K562 (cell line): ENCODE measurements around the gene C16orf90. TPM values are rescaled to one million over a fixed set of nuclear protein-coding genes. Genes with fewer than 3 reads are reported as not detected.

Experiments
- ATAC-seq: fragments of 200-7000 bp; cut with Tn5 transposase; 3 replicates; pipeline ENCODE4 v1.9.1; 2020; ENCODE audit warnings: moderate library complexity
- BruUV-seq: library from RNA; stranded (reverse); fragments of 400-500 nt; replicated peaks from 2 replicates; lab custom pipeline; 2021; lab: Mats Ljungman, UMichigan
- CTCF ChIA-PET: fragments of 300-600 bp; formaldehyde crosslinking; extraction: SDS; loops from one replicate; lab custom pipeline; 2021; ENCODE audit warnings: low intra/inter-chr PET ratio; lab: Yijun Ruan, JAX
- POLR2A ChIA-PET: fragments of 300-600, 350-650 bp; sonication (Branson Sonifier 250); formaldehyde crosslinking; extraction: SDS; loops from one replicate; lab custom pipeline; 2021; ENCODE audit warnings: antibody characterized with exemption, inconsistent platforms; lab: Yijun Ruan, JAX
- DNase-seq, 4 experiments: peaks; one replicate each; pipeline versions ENCODE4 v3.0.0 to v3.0.0-alpha.2; 2011 to 2018; ENCODE audit warnings: low spot score in 3 of 4, mixed read lengths in 3 of 4; ENCODE audit errors: extremely low read depth in 1 of 4
- FAIRE-seq: peaks from 2 replicates; lab custom pipeline; 2011; peaks lifted over from hg19 to GRCh38; lab: Jason Lieb, UNC
- H2AFZ ChIP-seq: 2 replicates; pipeline ENCODE4 v1.6.0; 2011; ENCODE audit warnings: low read depth, low read length, control low read depth, inconsistent platforms
- H3K27ac ChIP-seq: fragments of 200-600 bp; 3 replicates; pipeline ENCODE4 v1.8.0; 2011; ENCODE audit warnings: low read depth, mild to moderate bottlenecking, control low read depth, inconsistent platforms, low read length, moderate library complexity, mixed read lengths; ENCODE audit errors: extremely low read depth
- H3K27me3 ChIP-seq, 2 experiments: fragments of 300-600 bp in 1 of 2; 2 replicates in 1 of 2; 3 replicates in 1 of 2; pipeline versions ENCODE4 v1.6.0 to v1.8.0; 2011; ENCODE audit warnings: inconsistent platforms in 2 of 2, low read length in 2 of 2, mild to moderate bottlenecking in 1 of 2, mixed read lengths in 1 of 2, moderate library complexity in 1 of 2; ENCODE audit not compliant: control insufficient read depth in 2 of 2, insufficient read depth in 2 of 2
- H3K36me3 ChIP-seq: fragments of 300-600 bp; 3 replicates; pipeline ENCODE4 v1.8.0; 2011; ENCODE audit warnings: mild to moderate bottlenecking, low read length, inconsistent platforms; ENCODE audit not compliant: control insufficient read depth, insufficient read depth
- H3K4me1 ChIP-seq, 2 experiments: fragments of 200-600 bp in 1 of 2; replicated peaks in 1 of 2; 2 replicates in 1 of 2; 3 replicates in 1 of 2; pipeline versions ENCODE4 v1.5.1 to v1.8.0; 2011; ENCODE audit warnings: inconsistent platforms in 2 of 2, low read length in 2 of 2, mild to moderate bottlenecking in 1 of 2, mixed read lengths in 1 of 2, moderate library complexity in 1 of 2; ENCODE audit not compliant: control insufficient read depth in 2 of 2, insufficient read depth in 2 of 2
- H3K4me2 ChIP-seq: 2 replicates; pipeline ENCODE4 v1.6.1; 2011; ENCODE audit warnings: low read length, control low read depth, inconsistent platforms, mixed read lengths; ENCODE audit not compliant: insufficient read depth
- H3K4me3 ChIP-seq: fragments of 200-600 bp; sonication (generic), shearing (Covaris generic); 2 replicates; pipeline ENCODE4 v1.5.1; 2016; ENCODE audit warnings: control low read depth, inconsistent platforms
- H3K79me2 ChIP-seq: fragments of 200-600 bp; 3 replicates; pipeline ENCODE4 v1.8.0; 2011; ENCODE audit warnings: low read length, inconsistent platforms; ENCODE audit not compliant: control insufficient read depth, insufficient read depth
- H3K9ac ChIP-seq, 2 experiments: 2 replicates each; pipeline versions ENCODE4 v1.6.0 to v1.6.1; 2011; ENCODE audit warnings: low read depth in 2 of 2, low read length in 2 of 2, control low read depth in 1 of 2, inconsistent platforms in 1 of 2, mild to moderate bottlenecking in 1 of 2, mixed read lengths in 1 of 2; ENCODE audit not compliant: insufficient read depth in 1 of 2
- H3K9me1 ChIP-seq: one replicate; pipeline ENCODE4 v1.6.0; 2011; ENCODE audit warnings: inconsistent platforms, mild to moderate bottlenecking, low read length, moderate library complexity; ENCODE audit not compliant: control insufficient read depth, insufficient read depth
- H3K9me3 ChIP-seq: replicated peaks from 2 replicates; pipeline ENCODE4 v1.5.1; 2011; ENCODE audit warnings: low read depth, low read length, inconsistent platforms; ENCODE audit not compliant: control insufficient read depth, insufficient read depth
- H4K20me1 ChIP-seq: replicated peaks from 2 replicates; pipeline ENCODE4 v1.6.1; 2011; ENCODE audit warnings: low read length, inconsistent platforms, mixed read lengths; ENCODE audit not compliant: control insufficient read depth, insufficient read depth
- BCOR ChIP-seq: fragments of 450-650 bp; IDR thresholded peaks from 2 replicates; pipeline ENCODE4 v1.6.1; 2016
- CBFA2T3 ChIP-seq: fragments of 450-650 bp; IDR thresholded peaks from 2 replicates; pipeline ENCODE4 v1.6.1; 2017
- FOSL1 ChIP-seq: fragments of 200-800 bp; sonication (Bioruptor generic); conservative IDR thresholded peaks from 2 replicates; pipeline ENCODE4 v1.6.1; 2016; ENCODE audit warnings: missing genetic modification characterization, missing compliant biosample characterization
- KDM1A ChIP-seq, 2 experiments: fragments of 450-650 bp; IDR thresholded peaks; 2 replicates each; pipeline ENCODE4 v1.6.1; 2016; ENCODE audit warnings: mild to moderate bottlenecking in 2 of 2
- RBM25 ChIP-seq: fragments of 200-400 bp; formaldehyde crosslinking; IDR thresholded peaks from 2 replicates; pipeline ENCODE4 v1.6.1; 2018; ENCODE audit warnings: low read length, low read depth, moderate library complexity; ENCODE audit not compliant: severe bottlenecking
- TEAD1 ChIP-seq, 2 experiments: fragments of 450-650 bp in 1 of 2; sonication (generic) in 1 of 2; formaldehyde crosslinking; IDR thresholded peaks; 2 replicates each; pipeline versions ENCODE4 v1.4.0 to v1.8.0; 2020 to 2022; ENCODE audit warnings: mild to moderate bottlenecking in 2 of 2, missing genetic modification reagents in 1 of 2
- TEAD4 ChIP-seq, 2 experiments: sonication (generic) in 1 of 2; formaldehyde crosslinking in 1 of 2; IDR thresholded peaks; 2 replicates each; pipeline versions ENCODE4 v1.6.1 to v1.8.0; 2012 to 2022; ENCODE audit warnings: borderline replicate concordance in 1 of 2, inconsistent platforms in 1 of 2, low read length in 1 of 2, mild to moderate bottlenecking in 1 of 2, missing genetic modification reagents in 1 of 2
- ZFP36 ChIP-seq: fragments of 150-350 bp; IDR thresholded peaks from 2 replicates; pipeline ENCODE4 v1.6.1; 2018; ENCODE audit warnings: low read length, low read depth; ENCODE audit not compliant: partially characterized antibody
- ZNF197 ChIP-seq: fragments of 200-800 bp; sonication (Bioruptor generic); IDR thresholded peaks from 2 replicates; pipeline ENCODE4 v1.6.1; 2016; ENCODE audit warnings: low read depth, missing genetic modification characterization, missing compliant biosample characterization
- ZNF316 ChIP-seq: fragments of 450-650 bp; IDR thresholded peaks from 2 replicates; pipeline ENCODE4 v1.6.1; 2016
- ZNF766 ChIP-seq: fragments of 200-800 bp; sonication (Bioruptor generic); conservative IDR thresholded peaks from 2 replicates; pipeline ENCODE4 v1.6.1; 2016; ENCODE audit warnings: missing genetic modification characterization, missing compliant biosample characterization
- ZSCAN32 ChIP-seq: fragments of 450-650 bp; formaldehyde crosslinking; IDR thresholded peaks from 2 replicates; pipeline ENCODE4 v1.4.0; 2020; ENCODE audit warnings: mild to moderate bottlenecking, moderate library complexity
- WGBS: fragments of 100-300 bp; shearing (Covaris generic); methylation state at CpG from one replicate; pipeline ENCODE4 v1.1.6; 2016; ENCODE audit warnings: low coverage, mixed read lengths; ENCODE audit not compliant: insufficient coverage; ENCODE audit errors: missing lambda C conversion rate; 5-methylcytosine and 5-hydroxymethylcytosine counted together
- in situ Hi-C: fragments of 300-500 bp; cut with MboI; formaldehyde crosslinking; loops from 4 replicates; pipeline ENCODE4 v1.15.0; 2018; ENCODE audit warnings: inconsistent platforms, mixed read lengths
- intact Hi-C: fragments of 100-400 bp; cut with micrococcal nuclease; formaldehyde crosslinking; loops from 2 replicates; pipeline ENCODE4 v1.14.2; 2022
- polyA plus RNA-seq, 8 experiments: library from polyadenylated mRNA; depleted of rRNA in 4 of 8; stranded (reverse) in 5 of 8; unstranded in 3 of 8; fragments of >200 nt; fragmentation: Nextera tagmentation in 2 of 8; fragmentation: Illumina TruSeq in 1 of 8; extraction: Ambion mirVana in 2 of 8; extraction: Trizol in 1 of 8; gene quantifications; 2 replicates each; pipeline versions ENCODE4 v1.2.1 to v1.2.3, GENCODE V29; 2011 to 2014; ENCODE audit warnings: inconsistent platforms in 1 of 8, missing spikeins in 1 of 8
- total RNA-seq, 7 experiments: library from RNA; depleted of rRNA in 6 of 7; stranded (reverse); fragments of >200 nt in 6 of 7; fragmentation: Illumina TruSeq in 2 of 7; extraction: Trizol in 2 of 7; gene quantifications; 2 replicates each; pipeline versions ENCODE4 v1.2.1 to v1.2.3, GENCODE V29; 2011 to 2021; ENCODE audit warnings: low replicate concordance in 1 of 7
- TF ChIP-seq, protein P1 (sequence below), 2 experiments: fragments of 250-450 bp in 1 of 2; fragments of 450-650 bp in 1 of 2; sonication (Bioruptor Pico) in 1 of 2; IDR thresholded peaks; 2 replicates each; pipeline versions ENCODE4 v1.6.1 to v1.8.0; 2016 to 2021; ENCODE audit warnings: mild to moderate bottlenecking in 2 of 2, moderate library complexity in 2 of 2, missing compliant biosample characterization in 1 of 2, missing genetic modification characterization in 1 of 2

The C16orf90 gene
- total and polyA plus RNA-seq, 9 of the 15 experiments (the other 6 are each of a cell fraction or from before 2014, with no cell fraction given), result not detected

DNA sequence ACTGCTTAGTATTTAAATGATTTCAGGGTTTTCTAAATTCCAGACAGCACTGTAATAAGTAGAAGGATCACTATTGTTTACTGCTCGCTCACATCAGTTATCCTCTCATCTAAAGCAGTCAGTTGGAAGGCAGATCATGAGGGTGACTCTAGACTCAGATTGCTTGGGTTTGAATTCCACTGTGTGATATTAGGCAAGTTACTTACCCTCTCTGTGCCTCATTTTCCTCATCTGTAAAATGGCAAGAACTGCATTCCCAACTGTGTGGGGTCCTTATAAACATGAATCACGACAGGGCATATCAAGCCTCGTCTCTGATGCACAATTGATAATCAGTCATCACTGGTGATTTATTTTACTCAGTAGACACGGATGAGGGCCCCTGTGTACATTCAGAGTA lies 20.6 kb upstream of the C16orf90 start:
- in situ Hi-C loops, result no loop called here
- 56% methylated on average over 4 of the region's 4 CpGs for WGBS
- BruUV-seq, result no TSS peak

DNA sequence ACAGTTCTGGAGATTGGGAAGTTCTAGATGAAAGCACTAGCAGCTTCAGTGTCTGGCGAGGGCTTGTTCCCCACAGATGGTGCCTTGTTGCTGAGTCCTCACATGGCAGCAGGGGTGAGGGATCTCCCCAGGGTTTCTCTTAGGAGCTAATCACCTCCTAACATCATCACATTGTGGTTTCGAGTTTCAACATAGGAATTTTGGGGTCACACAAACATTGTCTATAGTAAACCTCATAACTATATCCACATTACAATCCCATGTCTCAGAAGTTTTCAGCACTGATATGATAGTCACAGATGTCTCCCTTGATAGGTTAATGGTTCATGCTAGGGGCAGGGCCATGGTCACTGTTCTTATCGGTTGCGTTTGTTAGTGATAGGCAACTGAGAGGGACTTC lies 19.3 kb upstream of the C16orf90 start:
- H3K36me3 ChIP-seq, result peaks cover 3% of the 10 kb centered on the region; the same call in 1 of the 3 replicates
- BruUV-seq, result no TSS peak
- no peaks in the 10 kb centered on the region for H3K9me1 ChIP-seq
- in situ Hi-C loops, result no loop called here
- ChIA-PET CTCF (no interaction called here), POLR2A (interaction anchor here (0.5 to 0.7 kb wide), 3 partner anchors 20 to 232 kb away, joined by 3 read pairs; no protein-coding TSS in a partner anchor)
- no peak for FAIRE-seq
- H3K79me2 ChIP-seq, result no peaks in the 10 kb centered on the region
- H3K27me3 ChIP-seq, result no peaks in the 10 kb centered on the region
- H2AFZ ChIP-seq, result no peak overlapping the region
- H3K9me3 ChIP-seq, result no peaks in the 10 kb centered on the region
- peaks cover 0 to 7% of the 10 kb centered on the region in 2 experiments; a peak in 2 of 5 replicates for H3K4me1 ChIP-seq
- ATAC-seq, result no peak
- no peak overlapping the region for H3K4me2 ChIP-seq
- no peak overlapping the region for H3K4me3 ChIP-seq
- no peak overlapping the region for H3K9ac ChIP-seq
- 8% methylated on average over 4 of the region's 4 CpGs for WGBS
- intact Hi-C loops, result no loop called here
- no peaks in the 10 kb centered on the region for H4K20me1 ChIP-seq
- H3K27ac ChIP-seq, result no peak overlapping the region
- DNase-seq, result peak in 1 of 4 experiments; percentile 13
- TF ChIP-seq, protein P1, sequence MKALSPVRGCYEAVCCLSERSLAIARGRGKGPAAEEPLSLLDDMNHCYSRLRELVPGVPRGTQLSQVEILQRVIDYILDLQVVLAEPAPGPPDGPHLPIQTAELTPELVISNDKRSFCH (CRISPR knock-in tag; IDR thresholded peaks at IDR 0.05), result no peak
- TF ChIP-seq, protein P1 (tag; IDR thresholded peaks at IDR 0.05), result no peak
- TF ChIP-seq TEAD4 (IDR thresholded peaks at IDR 0.05; ENCODE audit: low read length) (peak; percentile 54; the same call in 1 of the 2 replicates), TEAD4 (CRISPR knock-in tag; IDR thresholded peaks at IDR 0.05; ENCODE audit: borderline replicate concordance) (no peak), ZNF766 (CRISPR knock-in tag) (peak; percentile 87), TEAD1 (CRISPR knock-in tag; IDR thresholded peaks at IDR 0.05) (0 out of 4 replicates have a peak, but pooled peaks of 1 of the 2 experiments have one; percentile 35), ZNF197 (CRISPR knock-in tag) (no peak), ZSCAN32 (CRISPR knock-in tag) (no peak), FOSL1 (tag) (peak; percentile 62), CBFA2T3 (peak; percentile 28; the same call in 1 of the 2 replicates)

More for the DNA sequence above, 20.6 kb upstream of the C16orf90 start:
- ATAC-seq (no peak), DNase-seq (no peak), FAIRE-seq (no peak)
- CTCF ChIA-PET, result no interaction called here
- Histone ChIP-seq H3K4me2 (no peak overlapping the region), H4K20me1 (no peaks in the 10 kb centered on the region), H3K9me3 (no peaks in the 10 kb centered on the region), H3K4me3 (no peak overlapping the region), H2AFZ (no peak overlapping the region), H3K36me3 (peaks cover 3% of the 10 kb centered on the region; the same call in 1 of the 3 replicates), H3K4me1 (peaks cover 2 to 7% of the 10 kb centered on the region in 2 experiments; a peak in 2 of 5 replicates), H3K27me3 (no peaks in the 10 kb centered on the region), H3K79me2 (no peaks in the 10 kb centered on the region), H3K9ac (no peak overlapping the region), H3K9me1 (no peaks in the 10 kb centered on the region), H3K27ac (no peak overlapping the region)
- POLR2A ChIA-PET, result interaction anchor here (0.7 kb wide), 1 partner anchor 10 kb away, joined by 4 read pairs; no protein-coding TSS in a partner anchor
- intact Hi-C loops, result no loop called here
- TF ChIP-seq ZNF316 (no peak), KDM1A (IDR thresholded peaks at IDR 0.05) (peak in 1 of 2 experiments; percentile 40; a peak in 1 of 4 replicates), RBM25 (peak; percentile 87), BCOR (peak; percentile 68; the same call in 1 of the 2 replicates), ZFP36 (peak; percentile 58)
